IMR-90 (cell line): ENCODE results near the gene SH3BP2.

ENCODE experiments used
- CEBPB ChIP-seq: IDR thresholded peaks from 2 replicates; pipeline ENCODE4 v1.6.1; 2012; ENCODE audit warnings: low read depth, low read length, improper control_type of control experiment
- CTCF ChIP-seq: conservative IDR thresholded peaks from 2 replicates; pipeline ENCODE4 v1.5.1; 2012; ENCODE audit warnings: mild to moderate bottlenecking, low read depth, low read length, improper control_type of control experiment
- MAFK ChIP-seq: IDR thresholded peaks from 2 replicates; pipeline ENCODE4 v1.6.1; 2012; ENCODE audit warnings: low read depth, low read length, improper control_type of control experiment
- MAZ ChIP-seq: IDR thresholded peaks from 2 replicates; pipeline ENCODE4 v1.6.1; 2012; ENCODE audit warnings: low read depth, mild to moderate bottlenecking, low read length, improper control_type of control experiment, moderate library complexity, borderline replicate concordance
- POLR2A ChIP-seq: IDR thresholded peaks from 2 replicates; pipeline ENCODE4 v1.6.1; 2012; ENCODE audit warnings: mild to moderate bottlenecking, low read depth, low read length
- RAD21 ChIP-seq: IDR thresholded peaks from 2 replicates; pipeline ENCODE4 v1.6.1; 2012; ENCODE audit warnings: low read length, improper control_type of control experiment
- RFX5 ChIP-seq: IDR thresholded peaks from 2 replicates; pipeline ENCODE4 v1.8.0; 2012; ENCODE audit warnings: low read depth, mild to moderate bottlenecking, low read length, moderate library complexity
- SMC3 ChIP-seq: fragments of 150-350 bp; IDR thresholded peaks from 2 replicates; pipeline ENCODE4 v1.6.1; 2016; ENCODE audit warnings: low read depth, mild to moderate bottlenecking, antibody characterized with exemption, low read length, moderate library complexity
- USF2 ChIP-seq: fragments of 150-350 bp; IDR thresholded peaks from 2 replicates; pipeline ENCODE4 v1.6.1; 2017; ENCODE audit warnings: mild to moderate bottlenecking, antibody characterized with exemption, low read length, low read depth

GRCh38 chr4:2744576-2745270 lies 48.2 kb upstream of the SH3BP2 start:
- TF ChIP-seq USF2 (no peak), CTCF (no peak), RAD21 (no peak), POLR2A (no peak), RFX5 (no peak), MAFK (no peak), CEBPB (no peak), SMC3 (no peak), MAZ (no peak)
